VCaP (cell line): ENCODE data around the gene TXN.

Experiments used
- H3K27ac ChIP-seq: fragments of 450-650 bp; 2 replicates; pipeline ENCODE4 v1.5.1; 2017
- CTCF ChIP-seq: fragments of 450-650 bp; conservative IDR thresholded peaks from 2 replicates; pipeline ENCODE4 v1.5.1; 2017; ENCODE audit warnings: mild to moderate bottlenecking, moderate library complexity

The TXN gene

DNA sequence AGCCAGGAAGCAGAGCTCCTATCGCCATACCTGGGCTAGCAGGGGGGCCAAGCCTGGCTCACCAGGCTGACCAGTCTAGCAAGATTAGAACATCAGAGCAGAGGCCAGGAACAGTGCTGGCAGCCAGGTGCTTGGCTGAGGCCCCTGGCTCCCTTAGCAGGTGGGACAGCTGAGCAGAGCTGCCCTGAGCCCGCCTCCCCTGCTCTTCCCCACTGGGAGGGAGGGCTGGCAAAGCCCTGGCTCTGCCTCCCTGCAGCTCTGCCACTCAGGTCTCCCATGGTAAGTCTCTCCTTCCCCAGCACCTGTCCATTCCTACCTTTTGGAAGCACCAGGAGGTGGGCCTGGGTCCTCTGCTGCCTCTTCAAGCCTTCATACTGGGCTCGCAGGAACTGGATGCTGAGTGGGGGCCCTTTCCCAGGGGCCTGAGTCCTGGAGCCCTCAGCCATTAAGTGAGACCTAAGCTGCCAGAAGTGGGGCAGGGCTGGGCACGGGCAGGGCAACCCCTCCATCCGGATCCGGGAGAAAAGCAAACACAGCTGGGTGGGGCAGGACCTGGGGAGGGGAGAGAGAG lies 49.2 kb downstream of the TXN start:
- peak overlapping the region; percentile 100 for H3K27ac ChIP-seq
- no peak for TF ChIP-seq CTCF

- TF ChIP-seq CTCF = no peak
- peak overlapping the region; percentile 100 for H3K27ac ChIP-seq
Observed at GRCh38 chr9:110206389-110206788, 49.9 kb downstream of the TXN start.

DNA sequence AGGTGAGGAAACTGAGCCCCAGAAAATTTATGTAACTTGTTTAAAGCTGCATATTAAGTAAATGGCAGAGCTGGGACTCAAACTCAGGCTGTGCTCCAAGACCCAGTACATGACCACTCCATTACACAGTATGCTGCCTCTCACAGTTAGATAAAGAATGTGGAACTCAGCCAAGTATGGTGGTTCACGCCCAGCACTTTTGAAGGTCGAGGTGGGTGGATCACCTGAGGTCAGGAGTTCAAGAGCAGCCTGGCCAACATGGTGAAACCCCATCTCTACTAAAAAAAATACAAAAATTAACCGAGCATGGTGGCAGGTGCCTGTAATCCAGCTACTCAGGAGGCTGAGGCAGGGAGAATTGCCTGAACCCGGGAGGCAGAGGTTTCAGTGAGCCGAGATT lies 50.7 kb downstream of the TXN start:
- H3K27ac ChIP-seq = peak overlapping the region; percentile 100

DNA sequence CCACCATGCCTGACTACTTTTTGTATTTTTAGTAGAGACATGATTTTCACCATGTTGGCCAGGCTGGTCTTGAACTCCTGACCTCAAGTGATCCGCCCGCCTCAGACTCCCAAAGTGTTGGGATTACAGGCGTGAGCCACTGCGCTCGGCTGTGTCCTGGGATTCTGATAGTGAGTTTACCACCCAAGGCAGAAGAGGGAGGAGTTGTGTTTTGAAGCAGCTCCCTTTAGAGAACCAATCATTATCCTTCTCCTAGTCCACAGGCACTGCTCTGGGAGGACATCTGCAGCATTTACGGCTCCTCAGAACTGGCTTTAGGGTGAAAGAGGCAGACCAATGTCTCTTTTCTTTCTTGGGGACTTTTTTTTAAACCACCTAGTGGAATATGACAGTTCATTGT lies 54.1 kb downstream of the TXN start:
- TF ChIP-seq CTCF = no peak

DNA sequence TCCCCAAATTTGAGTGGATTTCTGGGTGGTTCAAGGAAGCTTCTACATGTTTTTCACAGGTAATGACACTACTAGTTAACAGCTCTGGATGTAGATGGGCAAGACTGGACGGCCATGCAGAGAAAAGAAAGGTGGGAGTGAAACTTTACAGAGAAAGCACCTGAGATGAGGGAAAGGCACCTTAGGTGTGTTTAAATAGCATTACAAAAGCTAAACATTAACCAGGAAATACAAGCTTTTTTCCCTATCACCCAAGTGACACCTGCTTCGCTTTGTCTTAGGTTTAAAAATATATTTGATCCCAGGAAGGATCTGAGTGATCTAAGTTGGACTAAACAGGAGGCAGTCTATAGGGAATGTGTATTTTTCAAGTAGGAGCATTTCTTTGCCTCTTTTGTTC lies 56.7 kb downstream of the TXN start:
- TF ChIP-seq CTCF = no peak

More for the DNA sequence above, 54.1 kb downstream of the TXN start:
- H3K27ac ChIP-seq = peak overlapping the region; percentile 1; the same call in 1 of the 2 replicates

DNA sequence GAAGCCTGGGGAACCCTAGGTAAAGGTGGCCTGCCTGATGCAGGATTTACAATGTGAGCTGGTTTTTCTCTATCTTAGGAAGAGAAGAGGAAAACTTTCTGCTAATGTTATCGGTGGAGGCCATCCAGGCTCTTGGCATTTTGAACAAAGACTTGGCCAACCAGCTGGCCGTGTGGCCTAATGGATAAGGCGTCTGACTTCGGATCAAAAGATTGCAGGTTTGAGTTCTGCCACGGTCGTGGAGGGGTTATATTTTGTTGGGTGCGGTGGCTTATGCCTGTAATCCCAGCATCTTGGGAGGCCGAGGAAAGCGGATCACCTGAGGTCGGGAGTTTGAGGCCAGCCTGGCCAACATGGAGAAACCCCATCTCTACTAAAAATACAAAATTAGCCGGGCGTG lies 58.0 kb downstream of the TXN start:
- no peak for TF ChIP-seq CTCF
- H3K27ac ChIP-seq = peak overlapping the region; percentile 94

More for the DNA sequence above, 56.7 kb downstream of the TXN start:
- peak overlapping the region; percentile 94 for H3K27ac ChIP-seq

DNA sequence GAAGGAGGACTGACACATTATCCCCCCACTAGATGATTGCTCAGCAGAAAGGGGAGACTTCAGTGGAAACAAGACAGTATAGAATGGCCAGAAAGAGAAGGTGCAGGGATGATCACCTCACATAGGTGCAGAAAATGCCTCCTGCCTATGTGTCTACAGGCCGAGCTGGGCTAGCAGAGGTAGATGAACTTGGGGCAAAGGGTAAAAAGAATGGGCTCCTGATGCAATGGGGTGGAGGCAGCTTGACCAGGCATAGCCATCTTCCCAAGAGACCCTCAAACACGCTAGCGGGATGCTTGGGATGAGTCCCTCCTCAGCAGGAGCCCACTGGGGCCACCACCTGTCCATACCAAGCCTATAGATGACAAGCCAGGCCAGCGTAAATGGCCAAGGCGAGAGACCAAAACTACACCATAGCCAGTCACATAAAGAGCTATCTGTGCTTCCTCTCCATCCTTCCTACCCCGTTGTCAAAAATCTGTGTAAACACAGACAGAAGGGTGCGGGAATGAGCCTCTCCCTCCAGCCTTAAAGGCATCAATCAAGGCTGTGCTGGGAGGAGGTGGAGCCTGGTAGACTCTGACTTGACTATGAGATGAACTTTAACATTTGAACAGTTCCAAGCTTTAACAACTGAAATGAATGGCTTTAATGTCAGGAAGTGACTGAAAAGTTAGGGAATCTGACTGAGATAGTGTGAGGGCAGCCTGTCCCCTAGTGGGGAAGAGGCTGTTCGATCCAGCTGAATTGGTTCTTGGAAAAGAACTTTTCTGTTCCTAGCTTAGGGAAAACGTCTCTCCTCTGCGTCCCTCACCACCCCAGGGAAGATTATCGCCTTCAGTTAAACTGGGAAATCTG lies 58.7 kb downstream of the TXN start:
- peak overlapping the region; percentile 94 for H3K27ac ChIP-seq
- TF ChIP-seq CTCF = peak; percentile 39

DNA sequence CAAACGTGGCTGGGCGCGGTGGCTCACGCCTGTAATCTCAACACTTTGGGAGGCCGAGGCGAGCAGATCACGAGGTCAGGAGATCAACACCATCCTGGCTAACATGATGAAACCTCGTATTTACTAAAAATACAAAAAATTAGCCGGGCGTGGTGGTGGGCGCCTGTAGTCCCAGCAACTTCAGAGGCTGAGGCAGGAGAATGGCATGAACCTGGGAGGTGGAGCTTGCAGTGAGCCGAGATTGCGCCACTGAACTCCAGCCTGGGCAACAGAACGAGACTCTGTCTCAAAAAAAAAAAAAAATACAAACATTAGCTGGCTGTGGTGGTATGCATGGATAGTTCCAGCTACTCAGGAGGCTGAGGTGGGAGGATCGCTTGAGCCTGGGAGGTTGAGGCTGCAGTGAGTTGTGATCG lies 60.2 kb downstream of the TXN start:
- H3K27ac ChIP-seq = peak overlapping the region; percentile 94
